ENCODE data around the gene DNAH8. TPM values are rescaled to one million over a fixed set of nuclear protein-coding genes. Genes with fewer than 3 reads are reported as not detected.

Gene DNAH8
- total RNA-seq, 1 donor from 2014 or later = 0.05 TPM

GRCh38 chr6:38702558-38703397 is 12.3 kb upstream of the DNAH8 start, which contains the start of gene GLO1:
Gene GLO1, minus strand, starts transcription at chr6:38703145. Its CDS starts 91 bp downstream, at chr6:38703054.
- TF ChIP-seq, protein P1, sequence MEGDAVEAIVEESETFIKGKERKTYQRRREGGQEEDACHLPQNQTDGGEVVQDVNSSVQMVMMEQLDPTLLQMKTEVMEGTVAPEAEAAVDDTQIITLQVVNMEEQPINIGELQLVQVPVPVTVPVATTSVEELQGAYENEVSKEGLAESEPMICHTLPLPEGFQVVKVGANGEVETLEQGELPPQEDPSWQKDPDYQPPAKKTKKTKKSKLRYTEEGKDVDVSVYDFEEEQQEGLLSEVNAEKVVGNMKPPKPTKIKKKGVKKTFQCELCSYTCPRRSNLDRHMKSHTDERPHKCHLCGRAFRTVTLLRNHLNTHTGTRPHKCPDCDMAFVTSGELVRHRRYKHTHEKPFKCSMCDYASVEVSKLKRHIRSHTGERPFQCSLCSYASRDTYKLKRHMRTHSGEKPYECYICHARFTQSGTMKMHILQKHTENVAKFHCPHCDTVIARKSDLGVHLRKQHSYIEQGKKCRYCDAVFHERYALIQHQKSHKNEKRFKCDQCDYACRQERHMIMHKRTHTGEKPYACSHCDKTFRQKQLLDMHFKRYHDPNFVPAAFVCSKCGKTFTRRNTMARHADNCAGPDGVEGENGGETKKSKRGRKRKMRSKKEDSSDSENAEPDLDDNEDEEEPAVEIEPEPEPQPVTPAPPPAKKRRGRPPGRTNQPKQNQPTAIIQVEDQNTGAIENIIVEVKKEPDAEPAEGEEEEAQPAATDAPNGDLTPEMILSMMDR (conservative IDR thresholded peaks at IDR 0.05) = no peak
- peaks cover 28% of the 10 kb centered on the region for H3K36me3 Mint-ChIP-seq (ENCODE audit: low read depth)
- peaks cover 14% of the 10 kb centered on the region for H3K9me3 Mint-ChIP-seq
- DNase-seq (ENCODE audit: low read depth, low spot score) = peak; percentile 92
- H3K27ac Mint-ChIP-seq (ENCODE audit: unreplicated experiment) = peak within 1 kb of the TSS; percentile 94
- peak within 1 kb of the TSS; percentile 93 for H3K4me3 Mint-ChIP-seq
- no peaks in the 10 kb centered on the region for H3K27me3 Mint-ChIP-seq (ENCODE audit: low read depth)
- peaks cover 35% of the 10 kb centered on the region for H3K4me1 Mint-ChIP-seq

DNA sequence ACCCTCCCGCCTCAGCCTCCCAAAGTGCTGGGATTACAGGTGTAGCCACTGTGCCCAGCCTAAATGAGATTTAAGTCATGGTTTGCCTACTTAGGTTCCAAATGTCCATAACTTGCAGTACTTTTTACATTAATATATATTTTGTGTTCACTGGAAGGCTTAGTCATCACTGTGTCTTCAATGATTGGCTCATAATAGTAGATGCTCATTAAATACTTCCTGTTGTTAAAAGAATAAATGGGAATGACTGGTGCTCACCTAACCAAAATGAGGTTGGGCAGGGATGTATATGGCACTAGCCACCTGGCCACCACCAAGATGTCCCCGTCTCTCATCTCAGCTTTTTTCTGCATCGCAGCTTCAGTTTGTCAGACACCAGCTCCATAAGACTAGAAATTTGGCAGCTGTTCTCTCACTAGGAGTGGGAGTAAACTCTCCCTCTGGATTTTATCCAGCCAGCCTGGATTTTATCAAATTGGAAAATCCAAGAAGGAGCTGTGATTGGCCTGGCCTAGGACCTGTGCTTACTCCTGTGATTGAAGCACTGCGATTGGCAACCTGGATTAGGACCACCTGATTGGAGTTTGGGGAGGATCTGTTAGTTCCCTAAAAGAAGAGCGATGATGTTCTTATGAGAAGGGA is 11.0 kb upstream of the DNAH8 start:
- TF ChIP-seq, protein P1 (conservative IDR thresholded peaks at IDR 0.05) = no peak
- Mint-ChIP-seq H3K27ac (ENCODE audit: unreplicated experiment) (no peak overlapping the region), H3K4me1 (peaks cover 26% of the 10 kb centered on the region), H3K4me3 (peak overlapping the region; percentile 66), H3K27me3 (ENCODE audit: low read depth) (no peaks in the 10 kb centered on the region), H3K36me3 (ENCODE audit: low read depth) (peaks cover 19% of the 10 kb centered on the region), H3K9me3 (peaks cover 12% of the 10 kb centered on the region)
- DNase-seq (ENCODE audit: low read depth, low spot score) = no peak

- peaks cover 19% of the 10 kb centered on the region for H3K4me1 Mint-ChIP-seq
- peak overlapping the region; percentile 54 for H3K4me3 Mint-ChIP-seq
- H3K9me3 Mint-ChIP-seq = peaks cover 8% of the 10 kb centered on the region
- H3K36me3 Mint-ChIP-seq (ENCODE audit: low read depth) = peaks cover 8% of the 10 kb centered on the region
- H3K27me3 Mint-ChIP-seq (ENCODE audit: low read depth) = no peaks in the 10 kb centered on the region
- no peak for DNase-seq (ENCODE audit: low read depth, low spot score)
- H3K27ac Mint-ChIP-seq (ENCODE audit: unreplicated experiment) = no peak overlapping the region
- TF ChIP-seq, protein P1 (conservative IDR thresholded peaks at IDR 0.05) = no peak
These were observed 9.2 kb upstream of the DNAH8 start for GRCh38 chr6:38705924-38706323.

- DNase-seq (ENCODE audit: low read depth, low spot score) = no peak
- peaks cover 5% of the 10 kb centered on the region for H3K36me3 Mint-ChIP-seq (ENCODE audit: low read depth)
- no peaks in the 10 kb centered on the region for H3K27me3 Mint-ChIP-seq (ENCODE audit: low read depth)
- H3K4me1 Mint-ChIP-seq = no peaks in the 10 kb centered on the region
- no peak overlapping the region for H3K27ac Mint-ChIP-seq (ENCODE audit: unreplicated experiment)
- H3K9me3 Mint-ChIP-seq = peaks cover 8% of the 10 kb centered on the region
- H3K4me3 Mint-ChIP-seq = no peak overlapping the region
- TF ChIP-seq, protein P1 (conservative IDR thresholded peaks at IDR 0.05) = no peak
These were observed 6.6 kb upstream of the DNAH8 start for GRCh38 chr6:38708496-38708895.

- TF ChIP-seq, protein P1 (conservative IDR thresholded peaks at IDR 0.05) = no peak
- H3K36me3 Mint-ChIP-seq (ENCODE audit: low read depth) = peaks cover 5% of the 10 kb centered on the region
- no peaks in the 10 kb centered on the region for H3K4me1 Mint-ChIP-seq
- no peak overlapping the region for H3K27ac Mint-ChIP-seq (ENCODE audit: unreplicated experiment)
- H3K4me3 Mint-ChIP-seq = no peak overlapping the region
- H3K9me3 Mint-ChIP-seq = peaks cover 8% of the 10 kb centered on the region
- H3K27me3 Mint-ChIP-seq (ENCODE audit: low read depth) = peaks cover 1% of the 10 kb centered on the region
- DNase-seq (ENCODE audit: low read depth, low spot score) = no peak
These were observed 1.3 kb upstream of the DNAH8 start for GRCh38 chr6:38713812-38714211.
